Measurements from ENCODE around the gene ADAM33. TPM values are rescaled to one million over a fixed set of nuclear protein-coding genes. Genes with fewer than 3 reads are reported as not detected.

Gene ADAM33
- polyA plus RNA-seq, 3 donors: not detected

GRCh38 chr20:3729378-3729777 lies 47.6 kb upstream of the ADAM33 start:
- Histone ChIP-seq H3K27ac (ENCODE audit: low read depth in 1 of 2, low read length in 2 of 2) (no peak overlapping the region), H3K36me3 (replicated peaks in 1 of 2; ENCODE audit: control insufficient read depth in 1 of 2, insufficient read depth in 2 of 2, low read length in 2 of 2) (no peaks in the 10 kb centered on the region), H3K79me2 (ENCODE audit: insufficient read depth, low read length) (no peaks in the 10 kb centered on the region), H2AFZ (ENCODE audit: insufficient read depth, low read depth, low read length, poor library complexity, severe bottlenecking) (no peak overlapping the region), H3K27me3 (ENCODE audit: control insufficient read depth in 2 of 2, insufficient read depth in 2 of 2, low read length in 2 of 2) (peaks cover 0 to 50% of the 10 kb centered on the region in 2 donors), H3K9me3 (replicated peaks in 1 of 2; ENCODE audit: control insufficient read depth in 1 of 2, insufficient read depth in 1 of 2, low read length in 2 of 2) (peaks cover 0 to 4% of the 10 kb centered on the region in 2 donors), H3K4me3 (replicated peaks in 1 of 3; ENCODE audit: low read depth in 2 of 3, low read length in 3 of 3) (no peak overlapping the region), H3K9ac (ENCODE audit: insufficient read depth, low read length, poor library complexity, severe bottlenecking) (no peak overlapping the region), H4K20me1 (ENCODE audit: insufficient read depth, low read length) (no peaks in the 10 kb centered on the region), H3K4me2 (replicated peaks; ENCODE audit: extremely low read depth, low read length, poor library complexity, severe bottlenecking) (no peak overlapping the region), H3K4me1 (ENCODE audit: control insufficient read depth in 1 of 2, insufficient read depth in 2 of 2, low read length in 2 of 2) (no peaks in the 10 kb centered on the region)
- Mint-ChIP-seq H3K27ac (no peak overlapping the region), H3K27me3 (ENCODE audit: low read depth in 3 of 3) (peaks cover 39 to 60% (median 55%) of the 10 kb centered on the region in 3 donors), H3K4me1 (peaks cover 11% of the 10 kb centered on the region), H3K9me3 (peaks cover 0 to 5% (median 0%) of the 10 kb centered on the region in 7 donors), H3K4me3 (no peak overlapping the region), H3K36me3 (no peaks in the 10 kb centered on the region)
- no peak for TF ChIP-seq CTCF (IDR thresholded peaks at IDR 0.05)
- 94% methylated on average over 2 of the region's 6 CpGs for WGBS (ENCODE audit: insufficient coverage)
- intact Hi-C loops (cut with micrococcal nuclease): no loop called here
- no peak for DNase-seq

- H3K9ac ChIP-seq (ENCODE audit: insufficient read depth, low read length, poor library complexity, severe bottlenecking): no peak overlapping the region
- H3K79me2 ChIP-seq (ENCODE audit: insufficient read depth, low read length): no peaks in the 10 kb centered on the region
- no peak overlapping the region for H3K4me2 ChIP-seq (replicated peaks; ENCODE audit: extremely low read depth, low read length, poor library complexity, severe bottlenecking)
- WGBS (ENCODE audit: insufficient coverage): 67% methylated on average over 1 of the region's 3 CpGs
- Mint-ChIP-seq H3K27me3 (ENCODE audit: low read depth in 3 of 3) (peaks cover 38 to 55% (median 55%) of the 10 kb centered on the region in 3 donors), H3K4me1 (peaks cover 13% of the 10 kb centered on the region), H3K27ac (no peak overlapping the region), H3K4me3 (no peak overlapping the region), H3K36me3 (no peaks in the 10 kb centered on the region), H3K9me3 (peaks cover 0 to 5% (median 0%) of the 10 kb centered on the region in 7 donors)
- H3K27me3 ChIP-seq (ENCODE audit: control insufficient read depth in 2 of 2, insufficient read depth in 2 of 2, low read length in 2 of 2): peaks cover 0 to 50% of the 10 kb centered on the region in 2 donors
- DNase-seq: no peak
- no peak for TF ChIP-seq CTCF (IDR thresholded peaks at IDR 0.05)
- peaks cover 0 to 4% of the 10 kb centered on the region in 2 donors for H3K9me3 ChIP-seq (replicated peaks in 1 of 2; ENCODE audit: control insufficient read depth in 1 of 2, insufficient read depth in 1 of 2, low read length in 2 of 2)
- H3K4me3 ChIP-seq (replicated peaks in 1 of 3; ENCODE audit: low read depth in 2 of 3, low read length in 3 of 3): no peak overlapping the region
- no peaks in the 10 kb centered on the region for H4K20me1 ChIP-seq (ENCODE audit: insufficient read depth, low read length)
- H3K36me3 ChIP-seq (replicated peaks in 1 of 2; ENCODE audit: control insufficient read depth in 1 of 2, insufficient read depth in 2 of 2, low read length in 2 of 2): no peaks in the 10 kb centered on the region
- no peak overlapping the region for H3K27ac ChIP-seq (ENCODE audit: low read depth in 1 of 2, low read length in 2 of 2)
- H3K4me1 ChIP-seq (ENCODE audit: control insufficient read depth in 1 of 2, insufficient read depth in 2 of 2, low read length in 2 of 2): no peaks in the 10 kb centered on the region
- H2AFZ ChIP-seq (ENCODE audit: insufficient read depth, low read depth, low read length, poor library complexity, severe bottlenecking): no peak overlapping the region
- intact Hi-C loops (cut with micrococcal nuclease): no loop called here
Observed at GRCh38 chr20:3728876-3729275, 47.1 kb upstream of the ADAM33 start.

All from CD14-positive monocyte (primary cell).